HG03469 (cell line): Measurements from ENCODE around the gene GNG8.
A peak's percentile ranks its signal among the peaks of the same experiment; 100 is the strongest.
"Not testable (repeated sequence)": the region's sequence is repeated elsewhere in the genome, so short reads cannot be mapped to it uniquely, and the experiment has no call there.

Experiments used
- ATAC-seq: cut with Tn5 transposase; IDR thresholded peaks from one replicate; pipeline ENCODE4 v1.9.1; 2021; ENCODE audit warnings: mild to moderate bottlenecking, moderate library complexity, moderate number of reproducible peaks; ENCODE audit not compliant: unreplicated experiment

GNG8 gene

DNA sequence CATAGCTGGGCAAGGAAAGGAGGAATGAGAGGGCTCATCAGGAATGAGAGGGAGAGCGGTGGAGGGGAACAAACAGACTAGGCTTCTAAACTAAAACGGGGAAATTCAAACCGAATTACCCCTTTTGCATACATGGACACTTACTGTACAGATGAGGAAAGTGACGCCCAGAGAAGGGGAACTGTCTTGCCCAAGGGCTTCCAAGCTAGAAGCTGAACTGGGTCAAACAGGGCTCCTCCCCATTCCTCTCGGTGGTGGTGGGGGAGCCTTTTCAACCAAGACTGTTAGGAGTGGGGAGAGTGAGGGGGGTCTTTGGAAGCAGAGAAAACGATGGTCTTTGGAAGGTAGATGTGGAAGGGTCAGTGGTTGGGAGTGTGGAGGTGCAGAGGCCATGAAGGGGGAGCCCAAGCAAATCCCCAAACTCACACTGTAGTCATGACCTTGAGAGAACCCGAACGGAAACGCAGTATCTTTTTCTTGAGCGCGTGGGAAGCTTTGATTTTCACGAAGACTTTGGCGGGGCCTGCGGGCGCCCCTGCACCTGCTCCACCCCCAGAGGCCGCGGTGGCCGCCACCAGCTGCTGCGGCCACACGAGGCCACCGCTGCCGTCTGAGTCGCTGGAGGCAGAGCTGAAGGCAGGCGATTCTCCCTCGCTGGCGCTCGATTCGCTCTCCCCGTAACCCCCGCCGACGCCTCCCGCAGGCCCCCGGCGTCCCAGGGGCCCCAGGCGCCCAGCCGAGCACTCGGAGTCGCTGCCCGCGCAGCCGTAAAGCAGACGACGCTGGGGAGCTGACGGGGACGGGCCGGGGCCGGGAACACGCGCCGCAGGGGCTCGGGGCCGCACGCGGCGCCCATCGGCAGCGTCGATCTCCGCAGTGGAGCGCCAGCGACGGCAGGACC lies 12.3 kb upstream of the GNG8 start:
- ATAC-seq: no peak

- ATAC-seq: no peak
Measured at GRCh38 chr19:46646402-46646801, 10.4 kb upstream of the GNG8 start.

DNA sequence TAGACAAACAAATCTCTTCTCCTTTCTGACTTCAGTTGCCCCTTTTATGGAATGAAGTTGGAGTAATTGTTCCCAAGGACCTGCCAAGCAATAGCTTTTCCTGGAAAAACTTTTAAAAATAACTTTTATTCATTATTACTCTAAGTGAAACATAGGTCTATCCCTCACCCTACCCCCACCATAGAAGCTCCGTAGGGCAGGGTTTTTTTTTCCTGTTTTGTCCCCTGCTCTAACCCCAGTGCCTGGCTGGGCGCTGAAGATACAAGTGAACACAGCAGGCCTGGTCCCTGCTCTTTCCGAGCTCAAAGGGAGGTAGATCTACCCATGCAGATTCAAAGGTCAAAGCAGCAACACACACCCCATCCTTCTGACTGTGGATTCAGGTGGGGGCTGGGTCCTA lies 8.7 kb upstream of the GNG8 start:
- no peak for ATAC-seq

- ATAC-seq: no peak
Measured at GRCh38 chr19:46640656-46641055, 4.7 kb upstream of the GNG8 start.

DNA sequence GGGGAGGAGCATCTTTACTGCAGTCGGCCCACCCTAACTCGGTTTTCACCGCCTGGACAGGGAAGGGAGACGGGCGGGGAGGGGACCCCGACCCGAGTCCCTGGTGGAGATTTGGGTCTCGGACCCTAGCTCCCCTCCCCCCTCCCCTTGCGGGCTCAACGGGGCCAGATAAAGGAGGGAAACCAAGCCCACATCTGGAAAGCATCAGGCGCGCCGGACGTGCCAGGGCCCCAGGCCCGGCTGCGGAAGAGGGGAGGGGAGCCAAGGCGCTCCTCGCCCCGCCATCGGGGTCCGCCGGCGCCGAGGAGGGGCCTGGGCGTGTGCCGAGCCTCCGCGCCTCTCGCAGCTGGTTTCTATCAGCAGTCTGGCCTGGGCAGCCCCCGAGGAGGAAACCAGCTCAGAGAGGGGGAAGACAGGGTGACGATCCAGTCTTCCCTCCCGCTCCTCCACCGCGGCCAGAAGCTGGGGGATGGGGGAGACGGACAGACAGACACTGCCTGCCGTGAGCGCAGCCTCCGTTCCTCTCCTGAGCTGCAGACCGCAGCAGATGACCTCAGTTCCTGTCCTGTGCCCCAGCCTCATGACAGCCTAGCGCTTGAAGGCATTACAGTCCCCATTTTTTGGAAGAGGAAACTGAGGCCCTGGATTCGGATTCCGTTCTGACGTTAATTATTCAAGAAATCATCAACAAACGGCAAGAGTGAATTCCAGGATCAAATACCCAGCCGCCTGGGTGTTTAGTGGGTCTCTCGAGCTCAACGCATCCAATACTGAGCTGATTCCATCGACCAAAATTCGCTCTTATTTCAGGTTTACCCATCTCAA lies 3.6 kb upstream of the GNG8 start:
- no peak for ATAC-seq

- ATAC-seq: no peak
Measured at GRCh38 chr19:46637224-46637623, 1.2 kb upstream of the GNG8 start.

DNA sequence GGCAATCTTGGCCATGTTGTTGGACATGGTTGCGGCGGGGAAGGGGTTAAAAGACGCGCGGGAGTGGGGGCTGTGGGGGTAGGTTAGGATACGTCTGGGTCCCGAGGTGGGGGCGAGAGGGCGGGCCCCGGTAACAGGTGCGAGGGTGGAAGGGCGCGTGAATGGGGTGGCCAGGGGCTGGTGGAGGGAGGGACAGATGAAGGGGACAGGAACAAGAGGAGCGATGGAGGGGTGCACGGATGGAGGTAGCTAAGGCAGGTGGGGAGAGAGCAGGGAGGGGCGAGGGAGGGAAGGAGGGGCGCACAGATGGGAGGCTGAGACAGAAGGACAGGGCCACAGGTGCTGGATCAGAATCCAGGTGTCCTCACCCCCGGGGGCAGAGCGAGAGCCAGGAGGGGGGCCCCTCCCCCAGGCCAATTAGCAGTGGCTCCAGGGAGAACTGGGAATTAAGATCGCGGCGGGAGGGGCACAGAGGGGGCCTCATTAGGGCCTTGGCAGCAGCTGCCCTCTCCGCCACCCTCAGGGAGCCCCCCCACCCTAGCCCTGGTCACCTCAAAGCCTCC lies 1.3 kb downstream of the GNG8 start:
- ATAC-seq: no peak

DNA sequence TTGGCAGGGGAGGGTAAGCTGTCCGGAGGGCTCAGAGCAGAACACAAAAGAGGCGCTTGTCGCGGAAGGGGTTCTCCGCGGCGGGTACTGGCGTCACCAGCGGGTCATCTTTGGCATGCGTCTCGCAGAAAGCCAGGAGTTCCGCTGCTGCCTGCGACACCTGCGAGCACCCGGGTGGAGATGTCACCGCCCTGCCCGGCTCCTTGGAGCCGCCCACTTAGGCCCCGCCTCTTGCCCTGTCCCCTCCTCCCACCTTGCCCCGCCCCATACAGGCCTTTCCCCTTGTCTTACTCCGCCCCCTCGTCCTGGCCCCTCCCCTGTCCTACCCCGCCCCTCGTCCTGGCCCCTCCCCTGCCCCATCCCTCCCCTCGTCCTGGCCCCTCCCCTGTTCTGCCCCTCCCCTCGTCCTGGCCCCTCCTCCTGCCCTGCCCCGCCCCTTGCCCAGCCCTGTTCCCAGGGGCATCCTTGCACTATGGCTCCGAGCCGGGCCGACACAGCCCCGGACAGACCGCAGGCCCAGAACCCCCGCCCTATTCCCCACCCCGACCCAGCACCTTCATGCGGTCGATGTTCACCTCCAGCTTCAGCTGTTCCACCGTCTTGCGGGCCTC lies 1.9 kb downstream of the GNG8 start:
- peak; percentile 48 for ATAC-seq

- ATAC-seq: no peak
Measured at GRCh38 chr19:46633130-46633529, 2.9 kb downstream of the GNG8 start.

DNA sequence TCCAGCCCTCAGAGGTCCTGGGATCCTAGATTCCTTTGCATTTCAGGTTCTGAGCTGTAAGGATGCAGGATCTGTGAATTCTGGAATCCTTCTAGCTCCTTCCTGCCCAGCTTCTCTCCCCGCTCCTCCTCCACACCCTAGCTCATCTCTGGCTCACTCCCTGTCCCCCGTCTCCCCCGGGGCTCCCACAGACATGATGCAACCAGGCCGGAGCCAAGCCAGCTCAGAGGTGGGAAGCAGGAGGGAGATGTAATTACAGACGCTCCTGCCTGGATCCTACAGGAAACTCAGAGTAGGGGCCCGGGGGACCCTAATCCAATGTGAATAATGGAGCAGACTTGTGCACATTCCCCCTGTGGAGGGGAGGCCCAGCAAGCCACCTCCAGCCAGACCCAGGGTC lies 4.5 kb downstream of the GNG8 start:
- ATAC-seq: no peak

DNA sequence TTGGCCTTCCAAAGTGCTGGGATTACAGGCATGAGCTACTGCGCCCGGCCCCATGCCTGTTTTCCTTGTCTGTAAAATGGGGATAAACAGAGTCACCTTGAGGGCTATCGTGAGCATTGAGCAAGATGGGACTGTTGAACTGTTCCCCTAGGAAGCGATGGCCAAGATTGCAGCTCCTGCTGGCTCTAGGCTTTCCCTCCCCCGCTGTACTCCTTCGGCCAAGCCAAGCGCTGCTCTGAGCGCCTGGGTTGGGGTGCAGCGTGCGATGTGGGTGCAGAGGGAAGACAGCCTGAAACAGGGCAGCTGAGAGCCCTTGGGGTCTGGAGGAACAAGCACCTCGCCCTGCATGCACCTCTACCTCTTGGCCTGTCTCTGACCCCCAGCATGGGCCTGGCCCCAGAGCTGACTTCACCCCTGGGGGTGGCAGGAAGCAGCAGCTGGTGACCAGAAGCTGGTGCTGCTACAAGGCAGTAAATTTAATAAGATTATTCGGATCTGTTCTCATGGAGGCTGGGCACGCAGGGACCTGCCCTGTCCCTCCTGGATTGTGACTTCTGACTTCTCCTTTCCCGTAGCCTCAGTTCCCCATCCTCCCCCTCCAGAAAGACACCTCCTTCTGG lies 5.3 kb downstream of the GNG8 start:
- ATAC-seq: no peak

DNA sequence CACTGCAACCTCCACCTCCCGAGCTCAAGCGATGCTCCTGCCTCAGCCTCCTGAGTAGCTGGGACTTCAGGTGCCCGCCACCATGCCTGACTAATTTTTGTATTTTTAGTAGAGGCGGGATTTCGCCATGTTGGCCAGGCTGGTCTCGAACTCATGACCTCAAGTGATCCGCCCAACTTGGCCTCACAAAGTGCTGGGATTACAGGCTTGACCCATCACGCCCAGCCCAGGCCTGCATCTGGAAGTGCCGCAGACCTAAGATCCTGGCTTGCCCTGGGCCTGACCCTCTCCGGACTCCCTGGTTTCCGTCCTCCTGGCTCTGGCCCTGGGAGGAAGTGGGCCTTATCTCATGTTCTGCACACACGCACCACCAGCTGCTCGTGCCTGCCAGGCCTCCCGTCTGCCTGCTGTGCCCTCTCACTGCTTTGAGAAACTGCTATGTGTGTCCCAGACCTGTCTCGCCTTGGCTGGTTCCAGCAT lies 6.4 kb downstream of the GNG8 start:
- no peak for ATAC-seq

- not testable (repeated sequence) for ATAC-seq
Measured at GRCh38 chr19:46628970-46629369, 7.0 kb downstream of the GNG8 start.

GRCh38 chr19:46626446-46626845 lies 9.6 kb downstream of the GNG8 start:
- ATAC-seq: no peak

DNA sequence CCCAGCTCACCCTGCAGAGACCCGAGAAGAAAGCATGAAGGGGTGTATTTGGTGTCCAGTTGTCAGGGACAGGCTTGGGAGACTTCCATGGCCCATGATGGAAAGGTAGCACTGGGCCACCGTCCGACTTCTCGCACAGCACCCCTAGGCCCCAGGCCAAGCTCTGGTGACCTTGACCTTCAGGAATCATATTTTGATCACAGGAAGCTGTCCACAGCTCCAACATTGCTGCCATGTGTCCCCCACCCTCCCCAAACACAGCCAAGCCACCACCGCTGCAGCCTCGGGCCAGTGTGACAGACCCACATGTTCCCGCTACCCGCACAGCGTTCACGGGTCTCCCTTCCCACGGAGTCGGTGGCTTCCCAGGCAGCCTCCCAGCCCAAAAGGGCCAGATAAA lies 10.3 kb downstream of the GNG8 start:
- no peak for ATAC-seq

GRCh38 chr19:46624958-46625661 lies 10.9 kb downstream of the GNG8 start, which contains the start of gene PTGIR:
PTGIR (minus strand) TSS chr19:46625089; CDS start chr19:46624225, 864 bp downstream.
- no peak for ATAC-seq

GRCh38 chr19:46623915-46624502 lies 12.0 kb downstream of the GNG8 start:
- ATAC-seq: no peak

DNA sequence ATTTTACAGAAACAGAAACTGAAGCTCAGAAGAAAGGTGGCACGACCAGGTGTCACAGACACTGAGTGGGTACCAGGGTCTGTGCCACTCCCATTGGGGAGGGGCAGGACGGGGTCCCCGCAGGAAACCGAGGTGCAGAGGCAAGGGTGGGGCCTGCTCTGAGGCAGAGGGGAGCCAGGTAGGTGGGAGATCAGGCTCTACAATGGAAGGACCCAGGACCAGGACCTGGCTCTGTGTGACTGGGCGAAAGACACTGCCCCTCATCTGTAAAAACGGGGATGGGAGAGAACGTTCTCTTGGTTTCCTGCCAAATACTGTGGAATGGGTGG lies 13.9 kb downstream of the GNG8 start:
- no peak for ATAC-seq

DNA sequence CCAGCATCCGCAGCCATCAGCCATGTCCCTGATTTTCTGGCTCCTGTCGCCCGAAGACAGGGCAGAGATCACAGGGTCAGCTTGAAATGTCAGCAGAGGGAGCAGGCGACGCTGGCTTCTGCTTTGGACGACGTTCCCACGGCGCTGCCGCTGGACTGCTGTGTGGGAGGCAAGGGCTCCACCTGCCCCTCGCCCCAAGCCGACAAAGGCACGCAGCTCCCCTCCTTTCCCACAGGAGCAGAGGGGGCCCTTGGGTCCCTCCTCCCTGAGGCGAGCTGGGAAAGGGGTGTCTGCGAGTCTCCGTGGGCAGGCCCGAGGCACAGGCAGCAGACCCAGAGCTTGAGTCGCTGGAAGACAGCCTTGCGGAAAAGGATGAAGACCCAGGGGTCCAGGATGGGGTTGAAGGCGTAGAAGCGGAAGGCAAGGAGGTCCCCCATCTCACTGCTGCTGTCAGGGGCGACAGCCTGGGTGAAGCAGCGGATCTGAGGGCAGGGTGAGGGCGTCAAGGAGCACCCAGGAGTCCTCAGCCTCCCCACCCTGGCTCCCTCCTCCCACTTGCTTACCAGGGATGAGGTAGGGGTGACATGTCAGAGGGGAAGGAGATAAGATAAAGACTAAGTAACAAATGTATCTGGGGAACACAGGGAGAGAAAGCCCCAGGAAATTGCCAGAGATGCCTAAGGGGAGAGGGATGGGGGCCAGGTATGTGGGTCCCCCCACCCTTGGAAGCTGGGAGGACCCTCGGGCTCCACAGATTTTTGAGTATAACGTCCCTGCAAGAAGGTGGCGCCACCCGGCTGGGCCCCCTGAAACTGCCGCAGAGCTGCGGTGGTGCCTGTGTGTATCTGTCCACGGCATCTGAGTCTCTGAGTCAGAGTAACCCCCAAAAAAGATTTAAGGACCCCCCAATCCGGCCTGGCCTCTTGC lies 14.5 kb downstream of the GNG8 start:
- ATAC-seq: no peak
